HCT116 (cell line): ENCODE data around the gene UNK.

Experiments used
- CTCF ChIP-seq, 3 experiments: fragments of 200-600 bp in 1 of 3; sonication (generic) in 1 of 3; IDR thresholded peaks in 2 of 3; conservative IDR thresholded peaks in 1 of 3; 2 replicates each; pipeline ENCODE4 v1.5.1; 2012 to 2017; ENCODE audit warnings: low read depth in 2 of 3, low read length in 2 of 3, antibody characterized with exemption in 1 of 3, borderline replicate concordance in 1 of 3, control low read depth in 1 of 3, mild to moderate bottlenecking in 1 of 3, mixed read lengths in 1 of 3, mixed run types in 1 of 3, moderate library complexity in 1 of 3; ENCODE audit not compliant: insufficient read depth in 1 of 3
- FOSL1 ChIP-seq: IDR thresholded peaks from 2 replicates; pipeline ENCODE4 v1.6.1; 2012; ENCODE audit warnings: low read depth
- MAX ChIP-seq: IDR thresholded peaks from 2 replicates; pipeline ENCODE4 v1.6.1; 2012
- POLR2A ChIP-seq: IDR thresholded peaks from 2 replicates; pipeline ENCODE4 v1.7.0; 2011; ENCODE audit warnings: borderline replicate concordance; ENCODE audit not compliant: insufficient read depth, insufficient read length; ENCODE audit errors: extremely low read depth
- REST ChIP-seq: IDR thresholded peaks from 2 replicates; pipeline ENCODE4 v1.6.1; 2012; ENCODE audit warnings: low read depth
- TCF7L2 ChIP-seq: IDR thresholded peaks from 2 replicates; pipeline ENCODE4 v1.7.0; 2011; ENCODE audit warnings: borderline replicate concordance, inconsistent platforms; ENCODE audit not compliant: insufficient read depth, insufficient read length; ENCODE audit errors: extremely low read depth
- ZFX ChIP-seq: fragments of 450-650 bp; IDR thresholded peaks from 2 replicates; pipeline ENCODE4 v1.6.1; 2017
- ZNF274 ChIP-seq: fragments of 200-500 bp; sonication (Bioruptor generic); IDR thresholded peaks from 2 replicates; pipeline ENCODE4 v1.6.1; 2014; ENCODE audit warnings: mild to moderate bottlenecking, low read depth, low read length, inconsistent platforms

- no peak for TF ChIP-seq CTCF (IDR thresholded peaks at IDR 0.05 in 2 of 3, conservative IDR thresholded peaks at IDR 0.05 in 1 of 3; ENCODE audit: borderline replicate concordance in 1 of 3, insufficient read depth in 1 of 3, low read depth in 2 of 3, low read length in 2 of 3)
- TF ChIP-seq POLR2A, result no peak
- no peak for TF ChIP-seq MAX
- TF ChIP-seq REST, result no peak
- no peak for TF ChIP-seq ZNF274
- TF ChIP-seq TCF7L2, result no peak
- no peak for TF ChIP-seq FOSL1
- TF ChIP-seq ZFX, result no peak
Measured at GRCh38 chr17:75769536-75769935, 15.1 kb upstream of the UNK start.
